CD4-positive, CD25-positive, alpha-beta regulatory T cell (primary cell): ENCODE measurements around the gene GID8. TPM values are rescaled to one million over a fixed set of nuclear protein-coding genes. Genes with fewer than 3 reads are reported as not detected.

ENCODE experiments used
- ATAC-seq, 2 donors: fragments of 150-1000 bp; cut with Tn5 transposase; one replicate each; pipeline ENCODE4 v1.10.0; 2021; ENCODE audit warnings: low read depth in 2 of 2, moderate number of reproducible peaks in 2 of 2, moderate library complexity in 1 of 2
- DNase-seq, 3 donors: peaks; one replicate each; pipeline versions ENCODE4 v3.0.0 to v3.0.0-alpha.2; 2012 to 2022; ENCODE audit warnings: mixed read lengths in 1 of 3
- H3K27ac ChIP-seq: one replicate; pipeline ENCODE4 v1.7.0; 2013; ENCODE audit warnings: mild to moderate bottlenecking, low read length; ENCODE audit not compliant: insufficient read depth, poor library complexity, severe bottlenecking
- H3K27me3 ChIP-seq: one replicate; pipeline ENCODE4 v1.7.0; 2013; ENCODE audit warnings: low read length; ENCODE audit not compliant: control insufficient read depth, insufficient read depth
- H3K36me3 ChIP-seq: one replicate; pipeline ENCODE4 v1.7.0; 2013; ENCODE audit warnings: mild to moderate bottlenecking, low read length, moderate library complexity; ENCODE audit not compliant: control insufficient read depth, insufficient read depth
- H3K4me1 ChIP-seq: 2 replicates; pipeline ENCODE4 v1.7.0; 2013; ENCODE audit warnings: mild to moderate bottlenecking, low read length; ENCODE audit not compliant: insufficient read depth, control insufficient read depth, poor library complexity, severe bottlenecking
- H3K4me3 ChIP-seq: one replicate; pipeline ENCODE4 v1.7.0; 2013; ENCODE audit warnings: low read depth, mild to moderate bottlenecking, low read length, moderate library complexity
- H3K9me3 ChIP-seq, 2 experiments: 1 replicate in 1 of 2; 2 replicates in 1 of 2; pipeline ENCODE4 v1.7.0; 2013; ENCODE audit warnings: low read length in 2 of 2, mild to moderate bottlenecking in 1 of 2, moderate library complexity in 1 of 2; ENCODE audit not compliant: control insufficient read depth in 2 of 2
- H3K27ac Mint-ChIP-seq, 3 donors: one replicate each; pipeline ENCODE4 v1.8.0; 2020 to 2022; ENCODE audit warnings: mild to moderate bottlenecking in 3 of 3, mixed read lengths in 3 of 3, moderate library complexity in 2 of 3
- H3K27me3 Mint-ChIP-seq: one replicate; pipeline ENCODE4 v1.8.0; 2022; ENCODE audit warnings: mild to moderate bottlenecking, mixed read lengths
- H3K36me3 Mint-ChIP-seq: one replicate; pipeline ENCODE4 v1.8.0; 2020; ENCODE audit warnings: mixed read lengths
- H3K4me1 Mint-ChIP-seq, 4 donors: one replicate each; pipeline ENCODE4 v1.8.0; 2020 to 2022; ENCODE audit warnings: mixed read lengths in 4 of 4, mild to moderate bottlenecking in 1 of 4
- H3K4me3 Mint-ChIP-seq, 4 donors: one replicate each; pipeline ENCODE4 v1.8.0; 2020 to 2022; ENCODE audit warnings: mild to moderate bottlenecking in 4 of 4, mixed read lengths in 4 of 4, moderate library complexity in 3 of 4
- H3K9me3 Mint-ChIP-seq, 7 donors: one replicate each; pipeline ENCODE4 v1.8.0; 2020 to 2022; ENCODE audit warnings: mixed read lengths in 7 of 7, mild to moderate bottlenecking in 3 of 7, moderate library complexity in 2 of 7
- polyA plus RNA-seq, 4 donors: library from polyadenylated mRNA; unstranded; fragments of 300-500 nt; fragmentation: Illumina TruSeq; gene quantifications; one replicate each; pipeline ENCODE4 v1.2.3, GENCODE V29; 2021
- total RNA-seq: library from RNA; stranded (reverse); gene quantifications from one replicate; pipeline ENCODE4 v1.2.3, GENCODE V29; 2022

GID8 gene
- total and polyA plus RNA-seq, 5 donors from 2014 or later: 15.5 to 31.9 (median 17.8) TPM

- no peak for ATAC-seq
- peak overlapping the region in 1 of 4 donors; percentile 38 for H3K4me3 Mint-ChIP-seq
- no peaks in the 10 kb centered on the region for H3K36me3 Mint-ChIP-seq
These were observed 31.3 kb downstream of the GID8 start for GRCh38 chr20:62969179-62969760.

GRCh38 chr20:62969939-62970306 lies 32.0 kb downstream of the GID8 start:
- Histone ChIP-seq H3K27ac (no peak overlapping the region), H3K36me3 (no peaks in the 10 kb centered on the region), H3K27me3 (peaks cover 4% of the 10 kb centered on the region), H3K4me1 (peaks cover 13% of the 10 kb centered on the region), H3K9me3 (no peaks in the 10 kb centered on the region), H3K4me3 (no peak overlapping the region)
- no peaks in the 10 kb centered on the region for H3K9me3 Mint-ChIP-seq
- H3K27me3 Mint-ChIP-seq: peaks cover 28% of the 10 kb centered on the region
- H3K36me3 Mint-ChIP-seq: no peaks in the 10 kb centered on the region
- no peak overlapping the region for H3K27ac Mint-ChIP-seq
- H3K4me3 Mint-ChIP-seq: no peak overlapping the region
- ATAC-seq (no peak), DNase-seq (no peak)
- peaks cover 10 to 23% (median 17%) of the 10 kb centered on the region in 4 donors for H3K4me1 Mint-ChIP-seq

More at GRCh38 chr20:62969179-62969760, 31.3 kb downstream of the GID8 start:
- no peak for DNase-seq
- no peaks in the 10 kb centered on the region for H3K9me3 Mint-ChIP-seq
- peaks cover 22% of the 10 kb centered on the region for H3K27me3 Mint-ChIP-seq
- Histone ChIP-seq H3K4me1 (peaks cover 13% of the 10 kb centered on the region), H3K4me3 (no peak overlapping the region), H3K9me3 (no peaks in the 10 kb centered on the region), H3K27me3 (peaks cover under 1% of the 10 kb centered on the region), H3K36me3 (no peaks in the 10 kb centered on the region), H3K27ac (no peak overlapping the region)
- H3K4me1 Mint-ChIP-seq: peaks cover 10 to 23% (median 16%) of the 10 kb centered on the region in 4 donors
- no peak overlapping the region for H3K27ac Mint-ChIP-seq

DNA sequence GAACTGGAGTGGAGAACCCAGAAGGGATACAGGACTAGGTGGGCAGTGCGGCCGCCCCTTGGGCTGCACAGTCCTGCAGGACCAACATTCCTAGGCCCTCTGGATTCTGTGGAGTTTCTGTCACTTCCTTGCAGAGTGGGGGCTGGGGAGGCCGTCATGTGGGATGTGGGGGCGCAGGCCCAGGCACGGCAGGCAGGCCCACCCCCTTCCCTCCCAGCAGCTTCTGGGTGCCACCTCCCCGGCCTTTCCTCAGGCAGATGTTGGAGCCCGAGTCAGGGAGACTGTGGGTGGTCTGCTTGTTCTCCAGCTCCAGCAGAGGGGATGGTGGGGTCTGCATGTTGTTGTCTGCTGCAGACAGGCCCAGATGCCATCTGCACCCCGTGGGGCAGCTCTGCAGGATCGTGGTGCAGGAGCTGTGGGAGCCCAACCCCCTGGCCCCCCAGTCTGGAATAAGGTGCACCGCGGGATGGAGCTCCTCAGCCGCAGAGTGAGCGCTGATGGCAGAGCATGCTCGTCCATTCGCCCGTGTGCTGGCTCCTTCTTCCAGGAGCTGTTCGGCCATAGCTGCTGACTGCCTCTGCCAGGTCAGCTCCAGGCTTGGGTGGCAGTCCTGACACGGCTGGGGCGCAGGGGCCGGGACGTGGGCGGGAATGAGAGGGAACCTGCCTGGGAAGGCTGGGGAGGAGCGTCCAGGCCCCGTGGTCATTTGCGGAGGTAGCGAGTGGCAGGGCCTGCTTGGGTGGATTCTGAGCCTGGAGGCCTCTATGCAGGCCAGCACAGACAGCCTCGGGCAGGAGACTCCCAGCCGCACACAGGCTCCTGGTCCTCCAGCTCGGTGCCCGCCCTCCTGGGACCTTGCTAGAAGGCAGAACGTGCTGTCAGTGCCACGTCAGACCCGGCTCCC lies 32.6 kb downstream of the GID8 start:
- Mint-ChIP-seq H3K27me3 (peaks cover 29% of the 10 kb centered on the region), H3K4me3 (no peak overlapping the region), H3K4me1 (peaks cover 10 to 23% (median 17%) of the 10 kb centered on the region in 4 donors), H3K36me3 (no peaks in the 10 kb centered on the region), H3K27ac (no peak overlapping the region), H3K9me3 (no peaks in the 10 kb centered on the region)
- DNase-seq (no peak), ATAC-seq (no peak)
- H3K27ac ChIP-seq: no peak overlapping the region
- peaks cover 13% of the 10 kb centered on the region for H3K4me1 ChIP-seq
- H3K27me3 ChIP-seq: peaks cover 5% of the 10 kb centered on the region
- H3K9me3 ChIP-seq: no peaks in the 10 kb centered on the region
- H3K36me3 ChIP-seq: no peaks in the 10 kb centered on the region
- H3K4me3 ChIP-seq: no peak overlapping the region

- H3K27ac ChIP-seq: no peak overlapping the region
- DNase-seq (no peak), ATAC-seq (no peak)
- peaks cover 5% of the 10 kb centered on the region for H3K27me3 ChIP-seq
- peak overlapping the region in 3 of 4 donors; percentile 41 to 84 (median 70) for H3K4me3 Mint-ChIP-seq
- H3K4me1 ChIP-seq: peaks cover 13% of the 10 kb centered on the region
- no peaks in the 10 kb centered on the region for H3K9me3 ChIP-seq
- peaks cover 33% of the 10 kb centered on the region for H3K27me3 Mint-ChIP-seq
- H3K9me3 Mint-ChIP-seq: no peaks in the 10 kb centered on the region
- no peaks in the 10 kb centered on the region for H3K36me3 Mint-ChIP-seq
- H3K4me3 ChIP-seq: no peak overlapping the region
- H3K36me3 ChIP-seq: no peaks in the 10 kb centered on the region
- peak overlapping the region in 1 of 3 donors; percentile 54 for H3K27ac Mint-ChIP-seq
- peaks cover 10 to 26% (median 19%) of the 10 kb centered on the region in 4 donors for H3K4me1 Mint-ChIP-seq
These were observed 33.4 kb downstream of the GID8 start for GRCh38 chr20:62971211-62971949.

GRCh38 chr20:62971950-62972844 lies 34.2 kb downstream of the GID8 start:
- H3K36me3 Mint-ChIP-seq: no peaks in the 10 kb centered on the region
- Histone ChIP-seq H3K9me3 (no peaks in the 10 kb centered on the region), H3K4me3 (no peak overlapping the region), H3K36me3 (no peaks in the 10 kb centered on the region), H3K4me1 (peaks cover 18% of the 10 kb centered on the region), H3K27ac (no peak overlapping the region), H3K27me3 (peaks cover 5% of the 10 kb centered on the region)
- peaks cover 34% of the 10 kb centered on the region for H3K27me3 Mint-ChIP-seq
- H3K9me3 Mint-ChIP-seq: no peaks in the 10 kb centered on the region
- DNase-seq (peak; percentile 71 to 82 (median 78)), ATAC-seq (peak; percentile 93 to 98)
- H3K4me3 Mint-ChIP-seq: peak overlapping the region; percentile 71 to 90 (median 82)
- H3K4me1 Mint-ChIP-seq: peaks cover 10 to 29% (median 20%) of the 10 kb centered on the region in 4 donors
- H3K27ac Mint-ChIP-seq: no peak overlapping the region

DNA sequence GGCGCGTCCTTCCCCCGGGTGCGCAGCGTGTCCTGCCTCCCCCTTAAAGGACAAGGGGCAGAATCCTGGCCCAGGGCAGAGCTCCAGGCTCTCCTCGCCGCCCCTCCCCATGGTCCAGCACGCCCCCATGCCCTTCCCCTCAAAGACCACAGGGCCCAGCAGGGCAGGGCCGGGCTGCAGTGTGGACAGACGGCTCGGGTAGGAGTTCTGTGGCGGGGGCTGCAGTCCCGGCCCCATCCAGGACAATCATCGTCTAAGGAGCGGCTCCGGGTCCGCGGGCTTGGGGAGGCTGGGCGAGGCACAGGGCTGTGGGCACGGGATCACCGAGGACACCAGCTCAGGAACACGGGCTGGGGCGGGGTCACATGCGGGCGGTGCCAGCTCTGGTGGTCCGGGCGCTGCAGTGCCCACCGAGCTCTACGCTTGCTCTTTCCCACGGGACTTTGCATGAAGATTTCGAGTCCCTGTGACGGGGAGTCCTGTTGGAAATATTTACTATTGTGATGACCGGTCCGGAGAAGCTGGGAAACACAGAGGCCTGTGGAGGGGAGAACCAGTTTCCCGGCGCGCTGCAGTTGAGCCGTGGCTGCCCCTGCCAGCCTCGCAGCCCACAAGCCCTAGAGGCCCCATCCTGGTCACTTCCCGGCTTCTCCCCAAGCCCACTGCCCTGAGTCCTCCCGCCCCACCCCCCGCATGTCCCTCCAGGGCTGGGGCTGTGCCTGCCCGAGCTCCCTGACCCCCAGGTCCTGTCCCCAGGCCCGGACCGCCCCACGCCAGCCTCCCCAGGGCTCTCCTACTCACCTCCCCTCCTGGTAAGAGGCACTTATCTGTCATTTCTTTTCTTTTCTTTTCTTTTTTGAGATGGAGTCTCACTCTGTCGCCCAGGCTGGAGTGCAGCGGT lies 35.1 kb downstream of the GID8 start:
- H3K27ac Mint-ChIP-seq: no peak overlapping the region

More for the DNA sequence above, 35.1 kb downstream of the GID8 start:
- DNase-seq (no peak), ATAC-seq (no peak)
- Histone ChIP-seq H3K4me3 (no peak overlapping the region), H3K27me3 (peaks cover 5% of the 10 kb centered on the region), H3K4me1 (peaks cover 27% of the 10 kb centered on the region), H3K36me3 (no peaks in the 10 kb centered on the region), H3K9me3 (no peaks in the 10 kb centered on the region), H3K27ac (no peak overlapping the region)
- peaks cover 43% of the 10 kb centered on the region for H3K27me3 Mint-ChIP-seq
- H3K4me3 Mint-ChIP-seq: peak overlapping the region in 1 of 4 donors; percentile 38
- H3K9me3 Mint-ChIP-seq: no peaks in the 10 kb centered on the region
- no peaks in the 10 kb centered on the region for H3K36me3 Mint-ChIP-seq
- H3K4me1 Mint-ChIP-seq: peaks cover 16 to 38% (median 27%) of the 10 kb centered on the region in 4 donors
